GM18951 (cell line): Measurements from ENCODE around the gene PCNX4.
"Not testable (repeated sequence)": the region's sequence is repeated elsewhere in the genome, so short reads cannot be mapped to it uniquely, and the experiment has no call there.

ENCODE experiments used
- POLR2A ChIP-seq: IDR thresholded peaks from 4 replicates; pipeline ENCODE4 v1.6.1; 2011; ENCODE audit warnings: mild to moderate bottlenecking; ENCODE audit not compliant: insufficient read length, insufficient read depth; ENCODE audit errors: extremely low read depth
- in situ Hi-C: fragments of 300-500 bp; cut with MboI; formaldehyde crosslinking; loops from one replicate; pipeline ENCODE4 v1.12.0; 2022; ENCODE audit warnings: low sequenced_read_pairs, mixed read lengths, inconsistent platforms; ENCODE audit not compliant: unreplicated experiment

The PCNX4 gene

DNA sequence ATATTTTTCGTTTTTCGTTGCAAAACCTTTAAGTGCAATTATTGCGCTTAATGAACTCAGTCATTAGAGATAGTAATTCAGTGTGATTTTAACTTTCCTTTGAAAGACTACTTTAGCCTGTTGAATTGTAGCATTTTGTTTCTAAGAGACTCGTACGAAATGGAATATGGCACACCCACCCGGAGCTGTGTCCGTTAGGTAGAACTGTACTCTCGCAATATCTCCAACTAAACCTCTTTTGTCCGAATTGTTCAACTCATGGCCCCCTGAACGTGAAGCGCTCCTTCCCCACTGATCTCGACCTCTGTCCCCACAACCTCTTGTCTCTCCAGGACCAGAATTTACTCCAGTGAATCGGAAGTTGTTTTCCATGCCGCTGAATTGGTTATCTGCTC lies 800 bp downstream of the PCNX4 start:
- TF ChIP-seq POLR2A = no peak
- in situ Hi-C loops = no loop called here

DNA sequence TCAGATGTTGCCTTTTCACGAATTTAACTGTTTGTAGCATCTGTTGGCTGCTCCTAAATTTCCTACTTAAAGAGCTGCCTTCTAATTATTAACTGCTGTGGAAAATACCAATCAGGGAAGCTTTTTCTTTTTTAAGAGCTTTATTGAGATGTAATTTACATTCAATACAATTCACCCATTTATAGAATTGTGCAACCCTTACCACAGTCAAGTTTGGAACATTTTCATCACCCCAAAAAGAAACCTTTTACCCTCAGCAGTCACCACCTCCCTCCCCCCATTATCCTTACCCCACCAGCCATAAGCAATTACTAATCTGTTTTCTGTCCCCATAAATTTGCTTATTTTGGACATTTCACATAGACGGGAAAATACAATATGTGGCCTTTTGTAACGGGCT lies 1.4 kb downstream of the PCNX4 start:
- in situ Hi-C loops = no loop called here
- TF ChIP-seq POLR2A = no peak

DNA sequence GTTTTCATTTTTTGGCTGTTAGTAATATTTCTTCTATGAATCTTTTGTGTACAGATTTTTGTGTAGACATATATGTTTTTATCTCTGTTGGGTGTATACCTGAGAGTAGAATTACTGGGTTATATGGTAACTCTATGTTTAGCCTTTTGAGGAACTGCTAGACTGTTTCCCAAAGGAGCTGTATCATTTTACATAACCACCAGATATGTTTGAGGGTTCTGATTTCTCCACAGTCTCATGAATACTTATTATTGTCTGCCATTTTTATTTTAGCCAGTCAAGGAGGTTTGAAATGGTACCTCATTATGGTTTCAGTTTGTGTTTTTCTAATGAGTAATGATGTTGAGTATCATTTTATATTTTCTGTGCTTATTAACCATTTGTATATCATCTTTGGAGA lies 1.9 kb downstream of the PCNX4 start:
- in situ Hi-C loops = no loop called here

DNA sequence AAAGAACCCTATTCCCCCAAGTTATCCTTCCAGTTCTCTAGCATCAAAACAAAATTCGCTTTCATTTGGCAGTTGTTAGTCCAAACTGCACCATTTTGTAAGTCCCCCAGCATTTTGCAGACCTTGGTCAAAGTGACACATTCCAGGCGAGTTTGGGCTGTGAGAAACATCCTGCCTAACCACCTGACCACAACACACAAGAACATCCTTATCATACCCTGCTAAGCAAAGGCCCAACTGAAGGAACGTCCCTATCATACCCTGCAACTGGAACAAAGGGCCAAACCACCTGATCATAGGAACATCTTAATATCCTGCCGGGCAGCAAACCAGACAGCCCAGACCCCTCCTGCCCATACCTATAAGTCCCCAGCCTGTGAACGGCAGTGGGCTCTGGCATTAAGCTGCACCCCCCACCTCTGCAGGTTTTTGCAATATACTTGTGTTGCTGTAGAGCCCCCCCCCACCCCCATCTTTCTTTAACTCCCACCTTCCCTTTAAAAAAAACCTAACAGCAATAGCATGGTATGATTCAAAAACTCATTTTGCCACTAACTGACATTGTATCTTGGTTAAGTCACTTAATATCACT lies 2.7 kb downstream of the PCNX4 start:
- in situ Hi-C loops = no loop called here
- no peak for TF ChIP-seq POLR2A

More for the DNA sequence above, 1.9 kb downstream of the PCNX4 start:
- no peak for TF ChIP-seq POLR2A

DNA sequence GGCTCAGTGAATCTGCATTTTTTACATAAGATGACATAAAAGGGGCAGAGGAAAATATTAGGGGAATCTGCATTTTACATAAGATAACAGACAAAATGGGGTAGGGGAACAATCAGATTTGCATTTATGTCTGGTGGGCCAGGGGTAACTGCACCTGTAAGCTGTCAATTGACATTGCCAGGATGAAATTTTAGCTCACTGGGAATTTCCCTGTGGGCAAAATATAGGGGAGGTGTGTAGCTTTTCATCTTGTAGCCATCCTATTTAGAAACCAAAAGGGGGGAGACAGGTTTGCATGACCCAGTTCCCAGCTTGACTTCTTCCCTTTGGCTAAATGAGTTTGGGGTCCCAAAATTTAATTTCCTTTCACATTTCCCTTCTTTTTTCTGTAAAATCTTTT lies 3.5 kb downstream of the PCNX4 start:
- TF ChIP-seq POLR2A = no peak
- in situ Hi-C loops = no loop called here

DNA sequence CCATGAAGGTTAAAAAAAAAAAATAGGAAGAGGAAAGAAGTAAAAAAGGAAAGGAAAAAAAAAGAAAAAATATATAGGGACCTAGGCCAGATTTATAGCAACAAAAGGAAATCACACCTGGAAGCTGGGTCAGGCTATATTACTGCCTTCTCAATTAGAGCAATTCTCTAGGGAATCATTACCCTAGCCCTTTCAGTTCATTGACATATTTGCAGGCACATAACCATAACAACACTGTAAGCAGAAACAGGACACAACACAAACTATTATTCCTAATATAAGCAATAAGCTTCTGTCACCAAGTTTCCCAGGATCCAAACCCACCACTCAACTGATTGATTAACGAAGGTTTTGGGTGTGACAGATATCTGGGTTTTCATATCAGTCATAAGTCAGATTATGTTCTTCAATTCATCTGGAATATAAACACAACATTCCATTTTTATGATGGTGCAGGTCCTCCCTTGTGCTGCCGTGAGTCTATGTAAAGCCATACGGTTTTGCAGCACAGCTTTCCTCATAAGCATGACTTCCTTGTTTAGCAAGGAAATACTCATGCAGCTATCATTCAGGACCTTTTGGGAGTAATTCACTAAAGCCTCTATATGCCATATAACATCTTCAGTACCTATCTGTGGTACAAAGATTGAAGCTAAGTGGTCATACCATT lies 4.2 kb downstream of the PCNX4 start:
- in situ Hi-C loops = no loop called here
- no peak for TF ChIP-seq POLR2A

DNA sequence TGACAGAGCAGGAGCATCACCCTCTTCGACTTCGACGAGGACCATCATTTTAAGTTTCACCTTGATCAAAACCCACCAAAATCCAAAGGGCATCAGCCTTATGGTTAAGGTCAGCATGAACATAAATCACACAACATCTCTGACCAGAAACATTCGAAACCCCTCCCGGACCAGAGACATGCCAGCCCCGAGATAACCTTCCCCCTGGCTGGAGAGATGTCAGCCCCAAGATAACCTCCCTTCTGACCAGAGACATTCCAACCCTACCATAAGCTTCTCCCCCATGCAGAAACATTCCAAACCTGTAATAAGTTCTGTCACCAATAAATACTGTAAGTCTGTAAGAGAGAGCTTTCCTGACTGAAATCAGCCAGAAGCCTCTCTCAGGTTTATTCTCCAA lies 6.3 kb downstream of the PCNX4 start:
- in situ Hi-C loops = no loop called here
- no peak for TF ChIP-seq POLR2A

DNA sequence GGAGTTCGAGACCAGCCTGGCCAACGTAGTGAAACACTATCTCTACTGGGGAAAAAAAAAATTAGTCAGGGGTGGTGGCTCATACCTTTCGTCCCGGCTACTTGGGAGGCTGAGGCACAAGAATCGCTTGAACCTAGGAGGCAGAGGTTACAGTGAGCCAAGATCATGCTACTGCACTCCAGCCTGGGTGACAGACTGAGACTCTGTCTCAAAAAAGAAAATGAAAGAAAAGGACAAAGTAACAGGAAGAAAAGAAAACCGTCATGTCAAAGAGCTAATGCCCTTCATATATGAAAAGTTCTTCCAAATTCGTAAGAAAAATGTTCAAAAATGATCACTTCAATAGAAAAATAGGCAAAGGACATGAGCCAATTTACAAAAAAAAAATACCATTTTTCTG lies 8.1 kb downstream of the PCNX4 start:
- in situ Hi-C loops = not testable (repeated sequence)

DNA sequence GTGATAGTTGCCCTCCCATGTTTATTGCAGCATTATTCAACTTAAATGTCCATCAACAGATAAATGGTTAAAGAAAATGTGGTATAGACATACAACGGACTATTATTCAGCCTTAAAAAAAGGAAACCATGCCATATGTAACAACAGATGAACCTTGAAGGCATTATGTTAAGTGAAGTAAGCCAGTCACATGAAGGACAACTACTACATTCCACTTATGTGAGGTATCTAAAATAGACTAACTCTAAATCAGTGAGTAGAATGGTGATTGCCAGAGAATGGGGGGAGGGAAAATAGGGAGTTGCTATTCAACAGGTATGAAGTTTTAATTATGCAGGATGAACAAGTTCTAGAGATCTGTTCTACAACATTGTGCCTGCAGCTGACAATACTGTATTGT lies 10.1 kb downstream of the PCNX4 start:
- TF ChIP-seq POLR2A = no peak
- in situ Hi-C loops = no loop called here

DNA sequence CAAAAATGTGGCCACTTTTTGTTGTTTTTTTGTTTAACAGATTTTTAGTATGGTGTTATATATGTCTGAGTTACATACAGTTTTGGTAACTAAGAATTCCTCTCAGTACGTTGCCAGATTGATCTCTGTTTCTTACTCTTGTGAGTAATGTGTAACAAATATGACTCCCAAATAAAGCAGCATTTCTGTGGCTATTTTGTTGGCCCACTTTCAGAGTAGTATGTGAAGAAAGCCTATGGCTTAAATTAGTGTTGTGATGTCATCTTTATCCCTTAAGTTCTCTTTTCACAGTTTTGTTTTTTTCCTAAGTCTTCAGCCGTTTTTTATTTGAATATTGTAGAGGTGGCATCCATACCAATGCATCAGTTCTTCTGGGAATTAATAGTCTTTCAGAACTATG lies 10.7 kb downstream of the PCNX4 start:
- in situ Hi-C loops = no loop called here

DNA sequence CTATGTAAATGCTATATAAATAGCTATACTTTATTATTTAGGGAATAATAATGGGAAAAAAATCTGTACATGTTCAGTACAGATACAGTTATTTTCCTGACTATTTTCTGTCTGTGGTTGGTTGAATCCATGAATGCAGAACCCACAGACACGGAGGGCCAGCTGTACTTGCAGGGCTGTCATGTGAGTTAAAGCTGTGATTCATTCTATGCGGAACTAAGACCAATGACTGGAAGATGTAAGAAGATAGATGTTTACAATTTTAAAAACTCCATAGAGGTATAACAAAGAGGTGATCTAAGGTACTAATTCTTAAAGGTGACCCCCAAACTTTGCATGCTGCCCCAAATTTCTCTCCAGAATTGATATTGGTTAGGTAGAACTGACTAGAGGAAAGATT lies 14.6 kb downstream of the PCNX4 start:
- in situ Hi-C loops = no loop called here
- TF ChIP-seq POLR2A = no peak

More for the DNA sequence above, 10.7 kb downstream of the PCNX4 start:
- TF ChIP-seq POLR2A = no peak

DNA sequence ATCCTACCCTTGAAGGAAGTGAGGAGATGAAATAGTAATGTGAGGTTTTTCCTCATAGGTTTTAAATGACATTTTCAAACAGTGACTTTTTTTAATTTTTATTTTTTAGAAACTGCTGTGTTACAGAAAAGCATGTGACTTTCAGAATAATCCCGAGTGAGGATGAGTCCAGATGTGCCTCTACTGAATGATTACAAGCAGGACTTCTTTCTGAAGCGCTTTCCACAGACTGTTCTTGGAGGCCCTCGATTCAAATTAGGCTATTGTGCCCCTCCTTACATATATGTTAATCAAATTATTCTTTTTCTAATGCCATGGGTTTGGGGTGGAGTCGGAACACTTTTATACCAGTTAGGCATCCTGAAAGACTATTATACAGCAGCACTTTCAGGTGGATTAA lies 15.8 kb downstream of the PCNX4 start:
- TF ChIP-seq POLR2A = no peak
- in situ Hi-C loops = no loop called here

DNA sequence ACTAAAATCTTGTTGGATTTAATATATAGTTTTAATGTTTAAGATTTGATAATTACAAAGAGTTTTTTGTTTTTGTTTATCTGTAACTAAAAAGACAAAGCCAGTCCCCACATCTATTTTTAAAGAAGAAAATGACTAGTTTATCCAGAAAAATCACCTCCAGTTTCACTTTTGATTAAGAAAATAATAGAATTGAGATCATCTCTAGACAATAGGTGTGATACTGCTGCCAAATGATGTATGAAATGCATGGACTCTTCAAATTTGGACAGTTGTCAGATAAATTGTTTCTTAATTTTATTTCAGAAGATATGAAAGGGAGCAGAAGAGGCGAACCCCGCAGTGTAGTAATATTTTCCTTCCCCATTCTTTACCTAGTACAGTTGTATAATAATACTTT lies 20.0 kb downstream of the PCNX4 start:
- TF ChIP-seq POLR2A = no peak
- in situ Hi-C loops = no loop called here

DNA sequence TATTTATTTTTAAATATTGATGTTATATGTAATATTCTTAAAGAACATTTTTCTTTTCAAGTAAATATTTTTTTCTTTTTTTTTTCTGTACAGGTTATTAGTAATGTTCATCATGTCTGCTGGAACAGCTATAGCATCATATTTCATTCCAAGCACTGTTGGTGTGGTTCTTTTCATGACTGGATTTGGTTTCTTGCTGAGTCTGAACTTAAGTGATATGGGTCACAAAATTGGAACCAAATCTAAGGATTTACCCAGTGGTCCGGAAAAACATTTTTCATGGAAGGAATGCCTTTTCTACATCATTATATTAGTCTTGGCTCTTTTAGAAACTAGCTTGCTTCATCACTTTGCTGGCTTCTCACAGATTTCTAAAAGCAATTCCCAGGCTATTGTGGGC lies 23.2 kb downstream of the PCNX4 start:
- no peak for TF ChIP-seq POLR2A

DNA sequence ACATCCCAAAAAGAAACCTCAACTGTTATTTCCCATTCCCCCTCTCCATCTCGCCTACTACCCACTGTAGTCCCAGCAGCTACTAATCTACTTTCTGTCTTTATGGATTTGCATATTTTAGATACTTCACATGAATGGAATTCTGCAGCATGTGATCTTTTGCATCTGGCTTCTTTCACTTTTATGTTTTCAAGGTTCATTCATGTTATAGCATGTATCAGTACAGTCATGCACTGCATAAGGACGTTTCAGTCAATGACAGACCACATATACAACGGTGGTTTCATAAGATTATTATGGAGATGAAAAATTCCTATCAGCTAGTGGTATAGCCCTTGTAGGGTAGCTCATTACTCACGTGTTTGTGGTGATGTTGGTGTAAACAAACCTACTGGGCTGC lies 24.5 kb downstream of the PCNX4 start:
- in situ Hi-C loops = no loop called here
- no peak for TF ChIP-seq POLR2A

More for the DNA sequence above, 23.2 kb downstream of the PCNX4 start:
- in situ Hi-C loops = no loop called here
